ENCODE data around the gene PBX1. TPM values are rescaled to one million over a fixed set of nuclear protein-coding genes. Genes with fewer than 3 reads are reported as not detected.
A peak's percentile ranks its signal among the peaks of the same experiment; 100 is the strongest.

PBX1 gene
- total RNA-seq, 2 donors from 2014 or later, result 50.2 to 60.4 TPM

GRCh38 chr1:164774819-164775654 lies 216.1 kb downstream of the PBX1 start:
- Histone ChIP-seq H3K4me3 (no peak overlapping the region), H3K4me1 (replicated peaks) (peaks cover 6% of the 10 kb centered on the region), H3K36me3 (no peaks in the 10 kb centered on the region), H3K27me3 (replicated peaks; ENCODE audit: insufficient read depth) (no peaks in the 10 kb centered on the region), H3K27ac (no peak overlapping the region), H3K9me3 (no peaks in the 10 kb centered on the region)
- TF ChIP-seq CTCF (IDR thresholded peaks at IDR 0.05) (no peak), POLR2AphosphoS5 (IDR thresholded peaks at IDR 0.05) (no peak), POLR2A (IDR thresholded peaks at IDR 0.05) (no peak)
- DNase-seq (ENCODE audit: low spot score), result no peak
- WGBS, result 59% methylated on average over 16 of the region's 16 CpGs
- intact Hi-C loops (cut with DNase I), result no loop called here

GRCh38 chr1:164777518-164777917 lies 218.5 kb downstream of the PBX1 start:
- 61% methylated on average over 2 of the region's 2 CpGs for WGBS
- Histone ChIP-seq H3K27ac (no peak overlapping the region), H3K4me1 (replicated peaks) (peaks cover 6% of the 10 kb centered on the region), H3K4me3 (no peak overlapping the region), H3K9me3 (no peaks in the 10 kb centered on the region), H3K36me3 (no peaks in the 10 kb centered on the region), H3K27me3 (replicated peaks; ENCODE audit: insufficient read depth) (no peaks in the 10 kb centered on the region)
- intact Hi-C loops (cut with DNase I), result no loop called here
- no peak for TF ChIP-seq CTCF (IDR thresholded peaks at IDR 0.05)
- no peak for TF ChIP-seq POLR2A (IDR thresholded peaks at IDR 0.05)
- no peak for TF ChIP-seq POLR2AphosphoS5 (IDR thresholded peaks at IDR 0.05)
- DNase-seq (ENCODE audit: low spot score), result no peak

DNA sequence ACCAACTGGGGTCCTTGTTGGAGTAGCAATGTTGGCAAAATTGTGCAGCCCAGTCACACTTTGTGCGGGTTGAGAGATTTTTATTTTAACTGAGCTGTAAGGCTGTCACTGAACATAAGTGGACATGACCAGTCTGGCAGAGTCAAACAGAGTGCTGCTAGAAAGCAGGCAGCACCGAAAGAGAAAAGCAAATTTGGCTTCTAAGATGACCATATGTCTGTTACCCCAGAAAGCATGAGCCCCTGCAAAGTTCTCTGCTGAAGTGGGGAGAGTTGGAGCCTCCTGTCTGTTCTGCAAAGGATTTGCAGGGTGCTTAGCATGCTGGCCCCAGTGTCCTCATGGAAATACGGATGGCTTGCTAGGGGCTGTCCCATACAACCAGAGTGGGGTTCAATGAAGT lies 220.4 kb downstream of the PBX1 start:
- DNase-seq (ENCODE audit: low spot score), result no peak
- H3K9me3 ChIP-seq, result no peaks in the 10 kb centered on the region
- H3K4me1 ChIP-seq (replicated peaks), result peaks cover 6% of the 10 kb centered on the region
- TF ChIP-seq POLR2AphosphoS5 (IDR thresholded peaks at IDR 0.05) (no peak), POLR2A (IDR thresholded peaks at IDR 0.05) (no peak), CTCF (IDR thresholded peaks at IDR 0.05) (no peak)
- no peak overlapping the region for H3K27ac ChIP-seq
- 59% methylated on average over 3 of the region's 3 CpGs for WGBS
- H3K36me3 ChIP-seq, result no peaks in the 10 kb centered on the region
- intact Hi-C loops (cut with DNase I), result no loop called here
- H3K4me3 ChIP-seq, result no peak overlapping the region
- no peaks in the 10 kb centered on the region for H3K27me3 ChIP-seq (replicated peaks; ENCODE audit: insufficient read depth)

DNA sequence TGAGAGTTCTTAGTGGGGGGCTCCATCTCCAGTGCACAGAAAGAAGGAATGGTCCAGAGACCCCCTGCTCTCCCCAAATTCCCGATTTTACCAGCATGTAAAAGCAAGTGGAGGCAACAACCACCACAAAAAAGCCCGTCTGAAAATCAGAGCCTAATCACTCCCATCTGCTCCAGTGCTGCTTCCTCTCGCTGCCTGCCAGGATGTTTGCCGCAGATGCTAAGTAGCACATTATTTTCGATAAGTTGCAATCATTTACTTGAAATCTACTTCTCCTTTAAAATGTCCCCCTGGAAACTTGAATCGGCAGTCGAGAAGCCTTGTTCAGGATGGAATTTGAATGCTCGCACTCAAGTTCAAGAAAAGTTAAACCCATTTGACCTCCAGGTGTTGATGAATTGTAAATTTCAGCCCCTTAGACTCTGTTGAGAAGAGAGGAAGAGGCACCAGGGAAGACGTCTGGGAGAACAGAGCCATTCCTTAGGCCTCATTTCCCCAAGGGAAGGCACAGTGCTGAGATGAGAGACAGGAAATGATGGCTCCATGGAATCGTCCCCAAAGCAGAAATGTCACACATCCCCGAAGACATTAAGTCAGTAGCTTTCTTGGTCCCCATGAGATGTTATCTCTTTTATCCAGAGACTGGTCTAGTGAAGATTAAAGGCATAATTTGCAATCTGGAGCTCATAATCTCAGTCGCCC lies 221.3 kb downstream of the PBX1 start:
- H3K9me3 ChIP-seq, result no peaks in the 10 kb centered on the region
- H3K36me3 ChIP-seq, result no peaks in the 10 kb centered on the region
- DNase-seq (ENCODE audit: low spot score), result no peak
- 79% methylated on average over 12 of the region's 12 CpGs for WGBS
- no peaks in the 10 kb centered on the region for H3K27me3 ChIP-seq (replicated peaks; ENCODE audit: insufficient read depth)
- no peak overlapping the region for H3K4me3 ChIP-seq
- peak overlapping the region in 1 of 2 donors; percentile 3 for H3K27ac ChIP-seq
- peaks cover 2% of the 10 kb centered on the region for H3K4me1 ChIP-seq (replicated peaks)
- no peak for TF ChIP-seq POLR2A (IDR thresholded peaks at IDR 0.05)
- TF ChIP-seq POLR2AphosphoS5 (IDR thresholded peaks at IDR 0.05), result no peak
- TF ChIP-seq CTCF (IDR thresholded peaks at IDR 0.05), result no peak
- intact Hi-C loops (cut with DNase I), result loop anchor here (10.0 kb wide), 1 partner anchor 295 kb away; no protein-coding TSS in a partner anchor
